COLO668 (cell line): ENCODE results near the gene ECT2L.

Experiments
- DNase-seq: peaks from one replicate; lab custom pipeline; 2025; ENCODE audit not compliant: unreplicated experiment; lab: John Stamatoyannopoulos, UW

ECT2L gene

DNA sequence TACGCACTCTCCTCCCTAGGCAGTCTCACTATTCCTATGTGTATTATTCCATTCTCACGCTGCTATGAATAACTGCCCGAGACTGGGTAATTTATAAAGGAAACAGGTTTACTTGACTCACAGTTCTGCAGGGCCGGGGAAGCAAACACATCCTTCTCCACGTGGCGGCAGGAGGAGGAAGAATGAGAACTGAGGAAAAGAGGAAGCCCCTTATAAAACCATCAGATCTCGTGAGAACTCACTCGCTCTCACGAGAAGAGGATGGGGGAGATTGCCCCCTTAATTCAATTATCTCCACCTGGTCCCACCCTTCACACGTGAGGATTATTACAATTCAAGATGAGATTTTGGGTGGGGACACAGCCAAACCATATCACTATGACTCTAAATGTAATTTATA is 61.9 kb downstream of the ECT2L start:
- no peak for DNase-seq

DNA sequence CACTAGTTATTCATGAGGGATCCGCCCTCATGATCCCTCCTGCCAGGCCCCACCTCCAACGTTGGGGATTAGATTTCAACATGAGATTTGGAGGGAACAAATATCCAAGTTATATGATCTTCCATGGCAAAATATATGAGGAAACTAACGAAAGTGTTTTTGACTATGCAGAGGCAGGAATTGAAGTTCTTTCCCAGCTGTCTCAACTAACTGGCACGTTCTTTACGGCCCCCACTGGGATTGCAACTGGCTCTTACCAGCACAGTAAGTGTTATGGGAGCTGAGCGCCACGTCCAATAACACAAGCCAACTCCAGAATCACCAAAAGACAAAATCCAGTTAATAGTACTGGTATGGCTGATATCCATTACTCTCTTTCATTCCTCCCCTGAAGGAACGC is 66.6 kb downstream of the ECT2L start:
- DNase-seq: no peak

DNA sequence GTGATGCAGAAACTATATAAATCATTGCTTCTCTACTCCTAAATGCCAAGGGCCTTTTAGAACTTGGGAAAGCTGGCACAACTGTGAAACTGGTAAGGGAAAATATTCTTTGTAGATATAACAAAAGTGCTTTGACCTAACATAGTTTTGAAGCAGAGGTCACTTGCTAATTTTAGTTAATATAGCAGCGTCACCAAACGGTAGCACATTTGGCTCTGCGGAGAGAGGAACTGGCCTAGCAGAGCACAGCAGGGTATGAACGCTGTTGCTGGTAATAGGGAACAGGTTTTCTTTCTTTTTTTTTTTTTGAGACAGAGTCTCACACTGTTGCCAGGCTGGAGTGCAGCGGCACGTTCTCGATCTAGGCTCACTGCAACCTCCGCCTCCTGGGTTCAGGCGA is 67.4 kb downstream of the ECT2L start:
- no peak for DNase-seq

DNA sequence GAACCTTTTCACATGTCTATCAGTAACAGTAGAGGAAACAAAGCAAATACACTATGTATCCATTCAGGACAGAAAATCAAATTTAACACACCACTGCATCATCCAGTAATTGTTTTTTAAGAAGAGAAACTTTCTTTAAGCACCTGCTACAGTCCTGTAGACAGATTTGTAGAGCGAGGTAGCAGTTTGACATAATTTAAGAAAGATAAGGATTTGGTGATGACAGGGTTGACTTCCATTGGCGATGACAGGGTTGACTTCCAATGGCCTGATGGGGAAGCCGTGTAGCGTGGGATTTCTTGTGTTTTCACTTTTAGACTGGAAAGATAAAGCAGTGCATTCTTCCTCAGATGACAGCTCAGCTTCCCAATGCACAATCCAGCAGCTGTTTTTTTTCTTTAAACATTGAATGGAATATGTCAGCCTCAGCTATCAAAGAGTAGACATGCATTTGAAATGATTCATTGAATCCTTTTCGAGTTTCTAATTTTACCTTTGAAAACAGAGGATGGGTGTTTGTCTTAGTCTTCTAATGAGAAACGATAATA is 68.5 kb downstream of the ECT2L start:
- DNase-seq: no peak

DNA sequence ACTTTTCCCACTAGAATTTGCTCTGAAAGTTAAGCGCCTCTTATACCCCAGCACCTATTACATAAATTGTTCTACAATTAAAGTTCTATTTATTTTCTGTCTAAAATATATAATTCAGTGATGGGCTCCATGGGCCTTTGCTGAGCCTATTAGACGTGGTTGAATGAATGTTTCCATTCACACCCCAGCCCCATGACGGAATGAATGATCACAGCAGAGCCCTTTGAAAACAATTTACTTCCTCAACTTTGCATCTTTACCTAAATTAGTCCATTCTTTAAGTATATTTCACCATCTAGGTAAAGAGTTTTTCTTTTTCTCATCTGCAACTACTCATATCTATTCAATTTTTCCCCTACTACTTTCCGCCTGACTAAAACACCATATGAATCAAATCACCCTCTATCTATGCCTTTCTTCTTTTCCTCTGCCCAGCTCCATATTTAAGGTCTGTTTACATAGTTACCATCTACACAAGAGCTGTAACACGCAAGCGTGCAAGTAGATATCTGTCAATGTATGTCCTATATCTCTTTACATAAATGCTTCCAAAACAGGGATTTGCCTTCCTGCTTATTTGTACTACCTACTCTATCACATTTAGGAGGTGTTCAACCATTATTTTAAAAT is 69.7 kb downstream of the ECT2L start:
- DNase-seq: no peak

DNA sequence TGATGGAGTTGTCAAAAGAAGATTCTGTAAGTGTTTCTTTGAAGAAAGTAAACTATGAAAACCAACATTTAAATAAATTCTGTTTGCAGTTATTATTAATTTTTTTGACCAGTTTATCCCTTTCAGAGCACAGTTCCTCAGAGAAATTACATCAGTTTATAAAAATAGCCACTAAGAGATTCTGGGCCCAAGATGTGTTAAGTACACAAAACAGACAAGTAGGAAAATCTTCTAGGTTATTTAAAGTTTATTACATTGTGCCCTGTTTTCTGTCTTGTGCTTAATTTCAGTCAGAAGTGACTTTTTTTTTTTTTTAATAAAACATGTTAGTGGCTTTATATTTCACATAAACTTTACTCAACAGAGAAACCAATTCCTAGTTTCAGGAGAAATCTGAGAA is 72.3 kb downstream of the ECT2L start:
- DNase-seq: no peak

DNA sequence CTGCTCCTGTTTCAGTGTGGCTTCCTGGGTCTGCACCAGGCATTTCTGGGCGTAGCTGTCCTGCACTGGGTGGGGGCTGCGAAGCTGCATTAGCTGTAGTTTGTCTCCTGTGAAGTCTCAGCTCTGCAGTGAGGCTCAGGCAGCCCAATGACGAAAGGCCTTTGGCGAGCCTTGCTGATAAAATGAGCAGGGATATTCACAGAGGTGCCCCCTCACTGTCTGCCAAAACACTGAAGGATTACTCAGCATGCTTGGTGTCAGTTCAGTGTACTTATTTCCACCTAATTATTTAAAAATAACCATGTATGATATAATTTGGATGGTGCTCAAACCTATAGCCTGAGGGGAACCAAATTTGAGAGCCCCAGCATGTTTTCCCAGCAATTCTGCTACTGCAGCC is 73.5 kb downstream of the ECT2L start:
- DNase-seq: no peak

DNA sequence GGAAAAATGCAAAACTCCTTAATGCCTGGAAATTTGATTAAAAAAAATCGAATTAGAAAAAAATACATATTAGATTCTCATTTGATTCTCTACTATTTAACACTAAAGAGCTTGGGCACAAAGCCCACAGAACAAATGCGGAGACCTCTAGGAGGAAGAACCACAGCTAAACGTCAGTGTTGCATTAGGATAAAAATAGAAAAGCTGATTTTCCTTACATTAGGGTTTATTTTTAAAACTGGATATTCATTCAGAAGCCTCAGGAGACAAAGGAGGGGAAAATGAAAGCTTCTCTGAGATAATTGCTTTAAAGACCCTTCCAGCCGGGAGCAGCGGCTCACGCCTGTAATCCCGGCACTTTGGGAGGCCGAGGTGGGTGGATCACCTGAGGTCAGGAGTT is 77.3 kb downstream of the ECT2L start:
- DNase-seq: no peak

DNA sequence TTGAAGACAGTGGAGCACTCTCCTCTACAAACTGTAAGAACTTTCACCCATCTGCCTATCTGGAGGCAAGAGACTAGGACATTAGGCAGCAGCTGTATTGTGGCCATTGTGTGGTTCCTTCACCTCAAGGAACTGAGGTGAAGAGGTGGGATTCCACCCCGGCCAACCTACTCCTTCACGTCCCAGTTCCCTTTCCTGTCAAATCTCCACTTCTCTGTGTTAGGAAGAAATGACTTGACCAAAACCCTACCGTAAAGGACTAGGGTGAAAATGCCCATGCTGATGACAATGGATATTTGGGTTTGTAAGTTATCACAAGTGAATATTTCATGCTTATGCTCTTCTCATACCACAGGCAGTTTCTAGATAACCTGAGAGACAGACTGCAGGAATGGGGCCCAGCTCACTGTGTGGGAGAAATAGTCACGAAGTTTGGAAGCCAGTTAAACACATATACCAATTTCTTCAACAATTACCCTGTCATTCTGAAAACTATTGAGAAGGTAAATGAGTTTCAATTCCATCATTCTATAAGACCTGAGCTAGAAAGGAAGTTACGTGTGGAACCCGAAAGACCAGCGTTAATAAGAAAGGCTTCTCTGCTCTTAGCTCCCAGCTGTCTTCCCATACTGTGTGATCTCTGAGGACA is 86.6 kb downstream of the ECT2L start:
- no peak for DNase-seq

DNA sequence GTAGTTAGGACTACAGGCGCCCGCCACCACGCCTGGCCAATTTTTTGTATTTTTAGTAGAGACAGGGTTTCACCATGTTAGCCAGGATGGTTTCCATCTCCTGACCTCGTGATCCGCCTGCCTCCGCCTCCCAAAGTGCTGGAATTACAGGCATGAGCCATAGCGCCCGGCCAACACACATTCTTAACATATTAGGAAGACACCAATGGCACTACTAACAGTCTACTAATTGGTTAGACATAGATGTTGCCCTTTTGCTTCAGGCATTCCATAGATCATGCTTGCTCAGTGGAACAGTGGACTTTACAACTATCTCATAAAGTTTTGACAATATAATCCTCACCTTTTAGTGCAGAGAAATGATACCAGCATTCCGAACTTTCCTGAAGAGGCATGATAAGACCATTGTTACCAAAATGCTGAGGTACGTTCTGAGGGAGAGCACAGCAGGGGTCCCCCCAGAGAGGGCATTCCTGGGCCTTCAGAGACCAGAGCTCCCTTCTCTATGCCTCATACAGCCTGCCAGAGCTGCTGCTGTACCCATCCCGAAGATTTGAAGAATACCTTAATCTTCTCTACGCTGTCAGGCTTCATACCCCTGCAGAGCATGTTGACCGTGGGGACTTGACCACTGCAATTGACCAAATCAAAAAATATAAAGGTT is 89.4 kb downstream of the ECT2L start:
- no peak for DNase-seq

DNA sequence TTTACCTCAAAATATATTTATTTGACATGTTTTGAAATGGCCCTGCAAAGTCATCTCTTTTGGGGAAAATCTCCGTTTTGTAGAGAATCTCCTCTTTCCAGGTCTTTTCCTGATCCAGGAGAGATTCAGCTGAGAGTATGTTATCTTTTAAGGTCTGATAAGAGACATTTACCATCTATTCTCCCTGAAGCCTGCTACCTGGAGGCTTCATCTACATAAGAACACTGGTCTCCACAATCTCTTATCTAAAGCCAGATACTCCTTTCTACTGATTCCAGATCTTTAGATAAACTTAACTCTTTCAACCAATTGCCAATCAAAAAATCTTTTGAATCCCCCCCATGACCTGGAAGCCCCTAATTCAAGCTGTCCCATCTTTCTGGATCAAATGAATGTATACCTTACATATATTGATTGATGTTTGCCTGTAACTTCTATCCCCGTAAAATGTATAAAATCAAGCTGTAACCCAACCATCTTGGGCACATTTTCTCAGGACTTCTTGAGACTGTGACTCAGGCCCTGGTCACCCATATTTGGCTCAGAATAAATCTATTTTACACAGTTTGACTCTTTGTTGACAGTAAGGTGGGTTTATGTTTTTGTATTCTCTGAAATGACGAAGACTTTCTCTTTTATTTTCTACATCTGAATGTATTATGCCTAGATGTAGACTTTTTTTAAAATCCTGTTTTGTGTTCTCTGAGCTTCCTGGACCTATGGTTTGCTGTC is 95.5 kb downstream of the ECT2L start:
- DNase-seq: no peak

DNA sequence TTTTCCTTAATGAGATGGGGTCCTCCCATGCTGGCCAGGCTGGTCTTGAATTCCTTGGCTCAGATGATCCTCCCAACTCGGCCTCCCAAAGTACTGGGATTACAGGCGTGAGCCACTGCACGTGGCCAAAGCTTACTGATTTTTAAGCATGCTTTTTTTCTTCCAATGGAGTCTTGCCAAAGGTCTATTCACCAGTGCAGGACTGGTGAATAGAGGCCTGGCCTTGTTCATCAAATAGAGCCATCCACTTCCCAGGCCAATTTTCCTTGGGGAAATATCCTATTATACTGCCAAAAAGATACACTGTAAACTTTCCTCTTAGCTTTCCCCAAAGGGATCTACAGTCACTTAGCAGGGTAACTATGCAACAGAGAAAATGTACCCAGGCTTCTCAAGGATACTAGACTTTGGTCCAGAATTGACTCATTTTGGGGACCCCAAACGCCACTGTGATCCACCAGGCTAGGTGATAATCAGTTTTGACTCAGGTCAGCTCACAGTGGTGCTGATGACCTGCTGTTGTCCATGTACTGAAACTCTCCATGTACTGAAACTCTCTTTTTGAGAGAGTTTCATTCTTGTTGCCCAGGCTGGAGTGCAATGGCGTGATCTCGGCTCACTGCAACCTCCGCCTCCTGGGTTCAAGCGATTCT is 100.3 kb downstream of the ECT2L start:
- no peak for DNase-seq

DNA sequence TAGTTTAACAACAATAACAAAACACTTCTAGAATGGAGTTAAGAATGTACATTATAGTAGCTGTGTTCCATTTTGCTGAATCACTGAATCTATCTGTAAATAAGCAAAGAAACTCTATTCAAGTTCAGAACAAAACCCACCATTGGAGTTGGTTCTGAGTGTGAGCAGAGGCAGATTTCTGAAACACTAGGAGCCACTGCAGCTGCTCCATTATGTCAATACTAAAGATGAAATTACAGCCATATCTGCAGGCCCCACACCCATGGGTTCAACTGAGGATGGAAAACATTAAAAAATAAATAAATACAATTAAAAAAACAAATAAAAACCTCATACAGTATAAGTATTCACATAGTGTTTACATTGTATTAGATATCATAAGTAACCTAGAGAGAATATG is 101.1 kb downstream of the ECT2L start:
- no peak for DNase-seq

DNA sequence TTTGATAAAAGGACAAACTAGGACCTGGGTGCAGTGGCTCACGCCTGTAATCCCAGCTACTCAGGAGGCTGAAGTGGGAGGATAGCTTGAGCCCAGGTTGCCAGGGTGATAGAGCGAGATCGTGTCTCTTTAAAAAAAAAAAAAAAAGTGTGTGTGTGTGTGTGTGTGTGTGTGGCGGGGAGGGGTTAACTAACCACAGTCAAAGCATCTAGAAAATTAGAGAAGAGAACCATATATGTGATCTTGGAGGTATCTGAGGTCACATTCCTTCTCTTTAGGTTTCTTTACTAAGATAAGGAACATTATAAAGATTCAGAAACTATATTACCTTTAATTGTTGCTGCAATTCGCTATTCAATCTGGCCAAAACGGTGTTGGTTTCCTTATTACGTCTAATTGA is 111.3 kb downstream of the ECT2L start:
- no peak for DNase-seq

DNA sequence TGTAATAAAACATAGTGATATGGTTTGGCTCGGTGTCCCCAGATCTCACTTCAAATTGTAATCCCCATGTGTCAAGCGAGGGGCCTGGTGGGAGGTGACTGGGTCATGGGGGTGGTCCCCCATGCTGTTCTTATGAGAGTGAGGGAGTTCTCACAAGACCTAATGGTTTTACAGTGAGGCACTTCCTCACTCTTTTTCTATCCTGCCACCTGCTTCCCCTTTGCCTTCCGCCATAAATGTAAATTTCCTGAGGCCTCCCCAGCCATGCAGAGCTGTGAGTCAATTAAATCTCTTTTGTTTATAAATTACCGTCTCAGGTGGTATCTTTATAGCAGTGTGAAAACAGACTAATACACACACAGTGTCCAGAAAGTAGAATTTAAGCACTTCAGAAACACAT is 113.6 kb downstream of the ECT2L start:
- DNase-seq: no peak

DNA sequence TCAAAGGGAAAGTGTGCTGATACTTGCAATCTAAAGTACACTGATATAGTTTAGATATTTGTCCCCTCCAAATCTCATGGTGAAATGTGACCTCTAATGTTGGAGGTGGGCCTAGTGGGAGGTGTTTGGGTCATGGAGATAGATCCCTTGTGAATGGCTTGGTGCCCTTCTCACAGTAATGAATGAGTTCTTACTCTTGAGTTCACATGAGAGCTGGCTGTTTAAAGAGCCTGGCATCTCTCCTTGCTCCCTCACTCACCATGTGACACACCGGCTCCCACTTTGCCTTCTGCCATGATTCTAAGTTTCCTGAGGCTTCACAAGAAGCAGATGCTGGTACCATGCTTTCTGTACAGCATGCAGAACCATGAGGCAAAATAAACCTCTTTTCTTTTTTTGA is 114.1 kb downstream of the ECT2L start:
- no peak for DNase-seq

DNA sequence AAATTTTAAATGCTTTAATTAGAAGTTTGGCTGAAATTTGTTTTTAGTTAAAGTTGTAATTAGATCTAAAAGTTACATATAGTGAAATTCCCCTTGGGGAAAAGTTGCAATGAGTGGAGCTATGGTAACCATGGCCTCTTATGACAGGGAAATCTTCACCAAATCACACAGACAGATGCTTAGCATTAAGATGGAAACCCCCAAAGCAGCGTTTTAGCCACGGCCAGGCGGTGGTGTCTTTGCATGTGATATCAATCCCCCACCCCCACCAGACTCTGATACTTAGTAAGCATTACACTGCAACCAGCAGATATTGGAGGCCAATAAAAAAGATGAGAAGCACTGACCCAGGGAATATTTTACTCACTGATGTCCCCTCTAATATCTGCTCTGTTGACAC is 116.4 kb downstream of the ECT2L start:
- DNase-seq: no peak

DNA sequence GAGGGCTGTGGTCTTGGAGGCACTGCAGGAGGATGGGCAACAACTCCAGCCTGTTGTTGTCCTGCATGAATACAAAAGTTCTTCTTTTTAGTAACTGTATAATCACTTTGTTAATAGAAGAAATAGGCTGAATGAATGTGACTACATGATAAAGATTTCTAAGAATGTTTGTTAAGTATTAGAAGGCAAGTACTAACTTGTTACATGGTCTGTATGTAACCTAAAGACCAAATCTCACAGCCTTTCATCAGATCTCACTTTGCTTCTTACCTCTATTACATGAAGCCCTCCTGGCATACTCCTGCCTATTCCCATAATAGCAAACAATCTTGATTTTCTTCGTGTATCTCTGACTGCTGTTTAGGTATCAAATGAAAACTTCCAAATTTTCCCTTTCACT is 118.8 kb downstream of the ECT2L start:
- DNase-seq: no peak

DNA sequence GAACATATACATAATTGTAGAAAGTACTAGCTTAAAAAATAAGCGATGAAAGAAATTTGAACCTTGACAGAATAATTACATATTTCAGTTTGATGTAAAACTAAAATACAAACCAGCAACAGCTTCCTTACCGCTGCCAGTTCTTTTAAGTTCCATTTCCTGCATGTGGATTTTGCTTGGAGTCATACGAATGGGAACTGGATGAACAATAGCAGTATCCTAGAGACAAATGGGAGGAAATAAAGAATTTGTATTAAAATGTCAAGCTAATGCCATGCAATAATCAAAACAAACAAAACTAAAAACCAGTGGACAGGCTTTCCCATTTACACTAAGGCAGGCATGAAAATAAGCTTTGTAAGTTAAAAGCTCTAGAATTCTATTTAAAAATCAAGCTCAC is 125.0 kb downstream of the ECT2L start:
- DNase-seq: no peak

DNA sequence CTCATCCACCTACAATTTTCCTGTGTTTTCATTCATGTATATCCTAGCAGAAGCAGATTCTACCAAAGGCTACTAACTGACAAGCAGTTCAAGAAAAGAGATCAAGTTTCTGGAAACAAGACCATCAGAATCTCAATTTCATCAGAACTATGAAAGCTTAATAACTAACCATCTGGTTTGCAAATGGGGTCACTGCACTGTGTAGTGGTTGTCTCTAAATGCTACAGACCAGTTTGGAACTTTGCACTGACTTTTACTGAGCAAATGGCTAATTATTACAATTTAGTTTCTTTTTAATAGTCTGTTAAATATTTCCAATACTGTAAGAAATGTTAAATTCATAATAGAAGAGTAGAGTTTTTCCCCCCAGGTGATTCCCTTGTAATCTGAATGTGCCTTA is 127.7 kb downstream of the ECT2L start:
- no peak for DNase-seq

DNA sequence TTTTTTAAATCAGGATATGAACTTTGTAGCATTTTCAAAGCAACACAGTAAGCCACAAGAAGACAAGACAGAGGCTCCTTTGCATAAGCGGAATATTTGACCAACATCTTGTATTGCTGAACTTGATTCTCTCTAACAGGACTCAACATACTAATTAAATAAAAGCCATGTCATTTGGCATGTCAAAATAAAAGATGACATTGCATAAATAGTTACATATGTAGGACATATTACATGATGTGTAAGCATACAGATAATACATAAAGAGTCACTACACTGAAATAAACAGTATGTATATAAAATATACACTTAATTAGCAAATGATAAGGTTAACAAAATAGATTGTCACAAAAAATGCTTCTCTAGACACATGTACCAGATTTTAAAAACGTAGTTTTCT is 129.9 kb downstream of the ECT2L start:
- no peak for DNase-seq
